HUES64 (cell line): ENCODE results near the gene SEMA6A.

Source experiments
- H3K27ac ChIP-seq: 2 replicates; pipeline ENCODE4 v1.7.0; 2013; ENCODE audit warnings: low read depth, low read length, inconsistent platforms
- H3K27me3 ChIP-seq: 2 replicates; pipeline ENCODE4 v1.6.1; 2013; ENCODE audit warnings: mild to moderate bottlenecking, low read length; ENCODE audit not compliant: insufficient read depth
- H3K36me3 ChIP-seq: 2 replicates; pipeline ENCODE4 v1.6.1; 2013; ENCODE audit warnings: mild to moderate bottlenecking, low read length; ENCODE audit not compliant: insufficient read depth
- H3K4me1 ChIP-seq: 2 replicates; pipeline ENCODE4 v1.6.1; 2013; ENCODE audit warnings: mild to moderate bottlenecking, low read length, moderate library complexity; ENCODE audit not compliant: insufficient read depth
- H3K4me3 ChIP-seq: 2 replicates; pipeline ENCODE4 v1.5.1; 2013; ENCODE audit warnings: mild to moderate bottlenecking, low read length, moderate library complexity
- H3K9ac ChIP-seq: 2 replicates; pipeline ENCODE4 v1.6.1; 2013; ENCODE audit warnings: mild to moderate bottlenecking, low read depth, low read length
- H3K9me3 ChIP-seq: 2 replicates; pipeline ENCODE4 v1.6.1; 2013; ENCODE audit warnings: low read depth, low read length; ENCODE audit not compliant: insufficient read depth
- WGBS: fragments of 150-250, 120-280 bp; methylation state at CpG from one replicate; pipeline ENCODE4 v1.1.7; 2013; ENCODE audit warnings: missing lambda C conversion rate; 5-methylcytosine and 5-hydroxymethylcytosine counted together

The SEMA6A gene

DNA sequence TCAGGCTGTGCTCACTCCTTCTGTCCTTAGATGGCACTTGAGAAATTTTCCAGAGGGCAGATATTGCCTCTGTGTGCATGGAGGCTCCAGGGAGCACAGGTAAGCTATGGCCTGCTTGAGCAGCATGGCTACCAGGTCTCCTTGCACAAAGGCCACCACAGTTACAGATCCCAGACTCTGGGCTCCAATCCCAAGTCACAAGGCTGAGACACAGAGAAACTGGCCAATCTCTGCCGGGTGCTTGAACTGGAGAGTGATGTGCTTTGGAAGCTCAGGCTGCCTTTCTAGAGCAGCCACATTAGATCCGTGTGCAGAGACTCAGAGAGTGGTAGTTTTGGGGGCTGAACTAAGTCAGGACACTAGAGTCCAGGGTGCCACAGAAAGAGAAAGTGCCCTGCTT lies 145.7 kb downstream of the SEMA6A start:
- no peak overlapping the region for H3K4me3 ChIP-seq
- peaks cover 6% of the 10 kb centered on the region; the same call in 1 of the 2 replicates for H3K4me1 ChIP-seq
- H3K27me3 ChIP-seq: no peaks in the 10 kb centered on the region
- no peaks in the 10 kb centered on the region for H3K36me3 ChIP-seq
- H3K9ac ChIP-seq: no peak overlapping the region
- no peaks in the 10 kb centered on the region for H3K9me3 ChIP-seq
- 60% methylated on average over 2 of the region's 2 CpGs for WGBS
- no peak overlapping the region for H3K27ac ChIP-seq

GRCh38 chr5:116428413-116428812 lies 146.2 kb downstream of the SEMA6A start:
- H3K9me3 ChIP-seq: no peaks in the 10 kb centered on the region
- WGBS: 88% methylated on average over 2 of the region's 2 CpGs
- peaks cover 6% of the 10 kb centered on the region; the same call in 1 of the 2 replicates for H3K4me1 ChIP-seq
- no peak overlapping the region for H3K9ac ChIP-seq
- H3K27ac ChIP-seq: no peak overlapping the region
- H3K4me3 ChIP-seq: no peak overlapping the region
- H3K36me3 ChIP-seq: no peaks in the 10 kb centered on the region
- H3K27me3 ChIP-seq: no peaks in the 10 kb centered on the region

DNA sequence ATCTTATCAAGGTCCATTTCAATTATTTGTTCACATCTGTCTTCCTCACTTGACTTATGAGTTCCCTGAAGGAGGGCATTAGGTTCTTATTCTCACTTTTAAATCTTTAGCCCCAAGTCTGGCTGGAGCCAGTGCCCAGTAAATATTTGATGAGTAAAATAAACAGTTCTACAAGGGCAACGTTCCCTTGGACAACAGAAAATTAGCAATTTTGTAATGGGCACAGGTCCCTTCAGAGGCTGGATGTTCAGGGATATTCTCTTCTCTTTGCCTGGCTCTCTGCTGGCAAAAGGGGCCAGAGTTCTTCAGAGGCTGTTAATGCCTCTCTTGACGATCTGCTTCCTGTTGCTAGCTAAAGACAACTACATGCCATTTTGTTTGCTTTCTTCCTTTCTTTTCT lies 149.7 kb downstream of the SEMA6A start:
- no peak overlapping the region for H3K9ac ChIP-seq
- 71% methylated on average over 2 of the region's 2 CpGs for WGBS
- H3K27ac ChIP-seq: no peak overlapping the region
- no peaks in the 10 kb centered on the region for H3K36me3 ChIP-seq
- H3K27me3 ChIP-seq: no peaks in the 10 kb centered on the region
- no peak overlapping the region for H3K4me3 ChIP-seq
- H3K9me3 ChIP-seq: no peaks in the 10 kb centered on the region
- H3K4me1 ChIP-seq: peaks cover 6% of the 10 kb centered on the region; the same call in 1 of the 2 replicates

- WGBS: 93% methylated on average over 4 of the region's 4 CpGs
- Histone ChIP-seq H3K9ac (no peak overlapping the region), H3K4me1 (peaks cover 6% of the 10 kb centered on the region; the same call in 1 of the 2 replicates), H3K27me3 (no peaks in the 10 kb centered on the region), H3K9me3 (no peaks in the 10 kb centered on the region), H3K4me3 (no peak overlapping the region), H3K36me3 (no peaks in the 10 kb centered on the region), H3K27ac (no peak overlapping the region)
These were observed 150.4 kb downstream of the SEMA6A start for GRCh38 chr5:116424258-116424615.

DNA sequence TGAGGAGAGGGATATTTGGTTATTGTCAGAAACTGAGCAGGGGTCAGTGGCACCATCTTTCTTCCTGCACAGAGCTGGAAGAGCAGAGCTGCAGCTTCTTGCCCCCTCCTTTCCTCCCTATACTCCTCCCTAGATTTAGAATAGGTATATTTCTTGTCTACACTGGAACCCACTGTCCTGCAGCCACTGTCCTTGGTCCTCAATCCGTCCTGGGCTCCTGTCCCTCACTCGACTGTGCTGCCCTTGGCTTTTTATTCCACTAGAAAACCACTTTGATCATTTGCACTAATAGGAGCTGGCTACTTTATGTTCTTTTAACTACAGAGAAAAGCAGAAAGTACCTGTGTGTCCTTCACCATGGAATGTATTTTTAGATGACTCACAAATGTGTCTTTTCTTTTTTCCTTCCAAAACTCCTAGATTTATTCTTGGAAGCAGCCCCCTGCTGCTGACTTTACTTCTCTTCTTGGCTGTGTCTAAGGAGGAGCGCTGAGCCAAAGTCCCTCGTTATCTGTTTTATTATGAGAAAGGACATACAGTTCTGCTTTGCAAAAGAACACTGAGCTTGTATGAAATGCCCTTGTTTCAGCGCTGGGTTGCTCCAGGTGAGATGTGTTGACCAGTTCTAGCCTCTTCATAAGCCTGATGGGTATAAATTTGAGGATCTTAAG lies 150.9 kb downstream of the SEMA6A start:
- H3K4me1 ChIP-seq: peaks cover 6% of the 10 kb centered on the region; the same call in 1 of the 2 replicates
- WGBS: 84% methylated on average over 5 of the region's 5 CpGs
- no peak overlapping the region for H3K9ac ChIP-seq
- no peak overlapping the region for H3K4me3 ChIP-seq
- H3K27ac ChIP-seq: no peak overlapping the region
- no peaks in the 10 kb centered on the region for H3K9me3 ChIP-seq
- no peaks in the 10 kb centered on the region for H3K27me3 ChIP-seq
- H3K36me3 ChIP-seq: no peaks in the 10 kb centered on the region

- Histone ChIP-seq H3K9ac (no peak overlapping the region), H3K4me1 (peaks cover 6% of the 10 kb centered on the region; the same call in 1 of the 2 replicates), H3K27me3 (no peaks in the 10 kb centered on the region), H3K36me3 (no peaks in the 10 kb centered on the region), H3K9me3 (no peaks in the 10 kb centered on the region), H3K4me3 (no peak overlapping the region), H3K27ac (no peak overlapping the region)
These were observed 151.5 kb downstream of the SEMA6A start for GRCh38 chr5:116423141-116423540.

DNA sequence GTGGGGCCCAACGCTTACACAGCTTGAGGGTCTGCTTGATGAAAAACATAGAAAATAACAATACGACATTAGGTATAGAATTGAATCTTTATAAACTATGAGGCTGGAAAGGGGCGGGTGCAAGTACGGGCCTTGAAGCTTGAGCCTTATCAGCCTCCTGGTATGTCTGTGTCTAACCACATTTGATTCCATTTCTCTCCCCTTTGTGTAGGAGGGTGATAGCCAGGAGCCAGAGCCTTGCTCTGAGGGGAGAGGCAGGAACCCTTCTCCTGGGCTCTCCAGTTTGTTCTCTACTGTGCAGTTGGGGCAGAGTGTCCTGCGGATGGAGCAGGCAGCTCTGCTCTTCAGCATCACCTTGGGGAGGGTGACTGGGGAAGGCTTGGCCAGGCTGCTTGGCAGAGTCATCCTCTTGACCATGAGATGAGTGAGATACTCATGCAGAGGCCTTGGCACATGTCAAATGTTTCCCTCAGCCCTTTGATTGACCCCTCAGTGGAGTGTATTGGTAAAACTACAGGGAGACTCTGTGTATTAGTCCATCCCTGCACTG lies 153.5 kb downstream of the SEMA6A start:
- no peak overlapping the region for H3K9ac ChIP-seq
- no peaks in the 10 kb centered on the region for H3K9me3 ChIP-seq
- WGBS: 89% methylated on average over 5 of the region's 5 CpGs
- no peak overlapping the region for H3K4me3 ChIP-seq
- H3K27me3 ChIP-seq: no peaks in the 10 kb centered on the region
- no peaks in the 10 kb centered on the region for H3K36me3 ChIP-seq
- peaks cover 6% of the 10 kb centered on the region; the same call in 1 of the 2 replicates for H3K4me1 ChIP-seq
- H3K27ac ChIP-seq: no peak overlapping the region

GRCh38 chr5:116420540-116420939 lies 154.1 kb downstream of the SEMA6A start:
- 97% methylated on average over 4 of the region's 4 CpGs for WGBS

DNA sequence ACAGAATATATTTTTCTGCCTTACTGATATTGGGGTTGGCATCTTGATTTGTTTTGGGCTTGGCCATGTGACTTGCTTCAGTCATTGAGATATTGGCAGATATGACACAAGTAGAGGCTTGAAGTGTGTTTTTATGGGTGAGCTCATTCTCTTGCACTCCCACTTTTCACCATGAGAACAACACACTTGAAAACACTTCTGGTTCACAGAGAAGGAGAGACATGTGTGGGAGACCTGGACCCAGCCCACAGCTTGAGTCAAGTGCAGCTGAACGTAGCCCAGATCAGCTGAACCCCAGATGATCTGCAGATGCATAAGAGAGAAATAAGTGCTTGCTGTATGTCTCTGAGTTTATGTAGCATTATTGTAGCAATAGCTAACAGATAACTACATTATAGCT lies 155.4 kb downstream of the SEMA6A start:
- H3K9ac ChIP-seq: no peak overlapping the region
- no peaks in the 10 kb centered on the region for H3K9me3 ChIP-seq
- H3K4me3 ChIP-seq: no peak overlapping the region
- H3K36me3 ChIP-seq: no peaks in the 10 kb centered on the region
- H3K27ac ChIP-seq: no peak overlapping the region
- H3K27me3 ChIP-seq: no peaks in the 10 kb centered on the region
- H3K4me1 ChIP-seq: no peaks in the 10 kb centered on the region
- 98% methylated on average over 1 of the region's 1 CpG for WGBS

More at GRCh38 chr5:116420540-116420939, 154.1 kb downstream of the SEMA6A start:
- Histone ChIP-seq H3K4me3 (no peak overlapping the region), H3K27me3 (no peaks in the 10 kb centered on the region), H3K27ac (no peak overlapping the region), H3K9me3 (no peaks in the 10 kb centered on the region), H3K36me3 (no peaks in the 10 kb centered on the region), H3K4me1 (peaks cover 6% of the 10 kb centered on the region; the same call in 1 of the 2 replicates), H3K9ac (no peak overlapping the region)

DNA sequence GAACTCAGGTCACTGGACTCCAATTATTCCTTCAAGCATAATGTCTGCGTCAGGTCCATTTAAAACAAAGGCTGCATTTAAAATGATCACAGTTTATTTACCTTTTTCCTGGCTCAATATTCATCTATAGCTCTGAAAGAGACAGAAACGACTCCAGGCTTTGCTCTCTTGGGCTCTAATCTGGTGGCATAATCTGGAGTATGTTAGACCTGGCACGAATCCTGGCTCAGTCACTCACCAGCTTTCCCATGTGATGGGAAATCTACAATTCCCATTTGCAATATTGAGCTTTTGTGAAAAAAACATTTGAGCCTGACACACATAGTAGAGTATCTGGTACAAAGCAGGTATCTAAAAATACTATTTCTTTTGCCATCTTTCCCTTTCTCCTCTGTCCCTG lies 155.8 kb downstream of the SEMA6A start:
- Histone ChIP-seq H3K4me3 (no peak overlapping the region), H3K27ac (no peak overlapping the region), H3K4me1 (no peaks in the 10 kb centered on the region), H3K9me3 (no peaks in the 10 kb centered on the region), H3K9ac (no peak overlapping the region), H3K27me3 (no peaks in the 10 kb centered on the region), H3K36me3 (no peaks in the 10 kb centered on the region)
- WGBS: 94% methylated on average over 3 of the region's 3 CpGs

GRCh38 chr5:116418016-116418415 lies 156.6 kb downstream of the SEMA6A start:
- no peak overlapping the region for H3K9ac ChIP-seq
- WGBS: 85% methylated on average over 2 of the region's 2 CpGs
- no peaks in the 10 kb centered on the region for H3K36me3 ChIP-seq
- H3K4me1 ChIP-seq: no peaks in the 10 kb centered on the region
- H3K9me3 ChIP-seq: no peaks in the 10 kb centered on the region
- H3K27me3 ChIP-seq: no peaks in the 10 kb centered on the region
- no peak overlapping the region for H3K27ac ChIP-seq
- H3K4me3 ChIP-seq: no peak overlapping the region
